Esophagus muscularis mucosa (tissue), 3 donors: ENCODE results near the gene LRRC26.

ENCODE experiments used
- CTCF ChIP-seq, 3 experiments: fragments of 200-600 bp in 2 of 3; fragments of 450-650 bp in 1 of 3; sonication (generic) in 2 of 3; IDR thresholded peaks; one replicate each; pipeline ENCODE4 v1.5.1; 2017 to 2019; ENCODE audit warnings: antibody characterized with exemption in 3 of 3, mild to moderate bottlenecking in 2 of 3, moderate library complexity in 1 of 3
- EP300 ChIP-seq: sonication (generic); formaldehyde crosslinking; IDR thresholded peaks from one replicate; pipeline ENCODE4 v1.6.1; 2017; ENCODE audit warnings: antibody characterized with exemption

- TF ChIP-seq CTCF (IDR thresholded peaks at IDR 0.05) (no peak), EP300 (no peak)
Observed at GRCh38 chr9:137194909-137195308, 25.1 kb upstream of the LRRC26 start.
